BJ (cell line): ENCODE data around the gene SLC44A5. TPM values are rescaled to one million over a fixed set of nuclear protein-coding genes. Genes with fewer than 3 reads are reported as not detected.

Source experiments
- CTCF ChIA-PET: fragments of 350-600 bp; formaldehyde crosslinking; extraction: SDS; loops from one replicate; lab custom pipeline; 2021; ENCODE audit warnings: antibody characterized with exemption, inconsistent platforms; lab: Yijun Ruan, JAX
- POLR2A ChIA-PET: fragments of 300-600 bp; sonication (Branson Sonifier 250); formaldehyde crosslinking; extraction: SDS; loops from one replicate; lab custom pipeline; 2021; ENCODE audit warnings: antibody characterized with exemption; lab: Charles Lee
- DNase-seq: peaks from one replicate; pipeline ENCODE4 v3.0.0-alpha.2; 2011; ENCODE audit warnings: low read depth
- H3K27me3 ChIP-seq: 2 replicates; pipeline ENCODE4 v1.6.0; 2011; ENCODE audit warnings: low read length; ENCODE audit not compliant: control insufficient read depth, insufficient read depth
- H3K36me3 ChIP-seq: 2 replicates; pipeline ENCODE4 v1.5.1; 2011; ENCODE audit warnings: low read length; ENCODE audit not compliant: control insufficient read depth, insufficient read depth
- H3K4me3 ChIP-seq: 2 replicates; pipeline ENCODE4 v1.5.1; 2011; ENCODE audit warnings: low read depth, mild to moderate bottlenecking, control low read depth, low read length
- CTCF ChIP-seq: IDR thresholded peaks from 2 replicates; pipeline ENCODE4 v1.5.1; 2011; ENCODE audit warnings: low read depth, mild to moderate bottlenecking, control low read depth, inconsistent platforms, low read length, moderate library complexity; ENCODE audit not compliant: insufficient read depth
- polyA plus RNA-seq: library from polyadenylated mRNA; depleted of rRNA; stranded (reverse); fragments of >200 nt; gene quantifications from 2 replicates; pipeline ENCODE4 v1.2.3, GENCODE V29; 2011

Gene SLC44A5
- polyA plus RNA-seq, 1 experiment = 0.07 TPM

- Histone ChIP-seq H3K36me3 (no peaks in the 10 kb centered on the region), H3K4me3 (no peak overlapping the region), H3K27me3 (no peaks in the 10 kb centered on the region)
- POLR2A ChIA-PET = no interaction called here
- CTCF ChIA-PET = no interaction called here
- no peak for TF ChIP-seq CTCF
- DNase-seq = no peak
These were observed 300.8 kb downstream of the SLC44A5 start for GRCh38 chr1:75310067-75310466.

DNA sequence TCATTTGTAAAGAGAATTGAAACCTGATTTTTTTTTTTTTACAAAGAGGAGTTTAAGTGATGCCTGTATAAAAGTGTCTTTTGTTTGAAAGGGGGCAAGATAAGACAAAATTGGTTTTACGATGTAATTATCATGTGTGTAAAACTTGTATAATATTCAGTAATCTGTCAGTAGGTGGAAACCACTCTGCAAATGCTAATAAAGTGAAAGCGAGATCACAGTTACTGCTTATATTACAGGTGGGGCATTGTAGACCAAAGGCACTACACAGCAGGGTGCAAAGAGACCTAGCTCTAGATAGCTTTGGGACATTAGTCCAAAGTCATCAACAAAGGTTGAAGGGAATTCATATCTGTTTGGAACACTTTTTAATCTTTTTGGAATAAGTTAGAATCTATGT, 302.5 kb downstream of the SLC44A5 start:
- TF ChIP-seq CTCF = no peak
- ChIA-PET CTCF (interaction anchor here (0.6 kb wide), 1 partner anchor 24 kb away, joined by 3 read pairs; no protein-coding TSS in a partner anchor), POLR2A (no interaction called here)
- Histone ChIP-seq H3K27me3 (no peaks in the 10 kb centered on the region), H3K4me3 (no peak overlapping the region), H3K36me3 (no peaks in the 10 kb centered on the region)
- no peak for DNase-seq

DNA sequence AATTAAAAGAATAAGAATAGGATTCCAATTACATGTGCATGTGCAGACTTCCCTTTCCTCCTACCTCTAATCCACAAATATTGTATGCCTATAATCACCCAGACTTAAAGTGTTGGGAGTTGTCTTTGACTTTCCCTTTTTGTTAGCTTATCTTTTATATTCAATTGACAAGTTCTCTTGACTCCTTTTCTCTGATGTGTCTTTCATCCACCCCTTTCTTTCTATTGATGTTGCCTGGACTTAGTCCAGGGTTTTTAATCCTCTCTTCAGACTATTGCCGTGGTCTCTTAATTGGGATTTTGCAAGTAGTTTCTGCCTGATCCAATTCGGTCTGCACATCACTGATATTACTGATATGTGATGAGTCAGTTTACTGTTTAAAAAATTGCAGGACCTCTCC, 305.9 kb downstream of the SLC44A5 start:
- Histone ChIP-seq H3K27me3 (no peaks in the 10 kb centered on the region), H3K4me3 (no peak overlapping the region), H3K36me3 (no peaks in the 10 kb centered on the region)
- no peak for DNase-seq
- TF ChIP-seq CTCF = no peak
- POLR2A ChIA-PET = no interaction called here
- CTCF ChIA-PET = interaction anchor here (0.7 kb wide), 1 partner anchor 10 kb away, joined by 3 read pairs; no protein-coding TSS in a partner anchor

DNA sequence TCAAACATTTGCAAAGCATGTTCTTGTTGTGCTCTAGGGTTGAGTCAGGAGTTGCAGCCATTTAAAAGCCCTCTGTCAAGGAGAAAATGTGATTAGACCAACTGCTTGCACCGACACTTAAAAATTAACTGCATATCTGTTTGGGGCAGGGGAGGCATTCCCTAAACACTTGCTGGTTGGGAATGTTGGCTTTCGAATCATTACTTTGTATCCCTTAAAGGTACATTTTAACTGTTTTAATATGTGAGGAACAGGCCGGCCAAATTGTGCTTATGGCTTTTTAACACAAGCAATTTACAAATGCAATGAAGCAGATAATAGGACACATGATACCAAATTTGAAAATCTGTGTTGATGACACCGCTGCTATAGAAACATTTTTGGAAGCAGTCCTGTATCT, 317.6 kb downstream of the SLC44A5 start:
- no peaks in the 10 kb centered on the region for H3K36me3 ChIP-seq
- no peaks in the 10 kb centered on the region for H3K27me3 ChIP-seq
- DNase-seq = no peak
- POLR2A ChIA-PET = no interaction called here
- CTCF ChIA-PET = no interaction called here
- no peak overlapping the region for H3K4me3 ChIP-seq
- no peak for TF ChIP-seq CTCF

- no peaks in the 10 kb centered on the region for H3K27me3 ChIP-seq
- TF ChIP-seq CTCF = no peak
- DNase-seq = no peak
- H3K36me3 ChIP-seq = no peaks in the 10 kb centered on the region
- H3K4me3 ChIP-seq = no peak overlapping the region
- ChIA-PET CTCF (no interaction called here), POLR2A (no interaction called here)
These were observed 318.9 kb downstream of the SLC44A5 start for GRCh38 chr1:75292013-75292412.
